NCI-H1694 treated with DMSO at 0.1 percent for 48 hours (cell line): ENCODE data around the gene CD44.
"Not testable (repeated sequence)": the region's sequence is repeated elsewhere in the genome, so short reads cannot be mapped to it uniquely, and the experiment has no call there.

ENCODE experiments used
- DNase-seq: peaks from one replicate; lab custom pipeline; 2025; lab: John Stamatoyannopoulos, UW

CD44 gene

GRCh38 chr11:35138943-35139721 is at the start of gene CD44:
Gene CD44, plus strand, starts transcription at chr11:35139171. Its CDS starts 133 bp downstream, at chr11:35139304.
- DNase-seq = no peak

GRCh38 chr11:35089666-35090065 is 49.3 kb upstream of the CD44 start:
- no peak for DNase-seq

GRCh38 chr11:35090125-35090524 is 48.8 kb upstream of the CD44 start:
- no peak for DNase-seq

DNA sequence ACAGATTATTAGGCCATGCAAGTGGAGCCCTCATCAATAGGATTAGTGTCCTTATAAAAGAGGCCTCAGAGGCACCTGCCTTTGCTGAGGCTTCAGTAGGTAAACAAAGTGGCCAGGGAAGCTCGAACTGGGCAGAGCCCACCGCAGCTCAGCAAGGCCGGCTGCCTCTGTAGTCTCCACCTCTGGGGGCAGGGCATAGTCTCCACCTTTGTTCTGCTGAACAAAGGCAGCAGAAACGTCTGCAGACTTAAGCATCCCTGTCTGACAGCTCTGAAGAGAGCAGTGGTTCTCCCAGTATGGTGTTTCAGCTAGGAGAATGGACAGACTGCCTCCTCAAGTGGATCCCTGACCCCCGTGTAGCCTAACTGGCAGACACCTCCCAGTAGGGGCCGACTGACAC is 48.0 kb upstream of the CD44 start:
- not testable (repeated sequence) for DNase-seq

GRCh38 chr11:35096723-35097122 is 42.2 kb upstream of the CD44 start:
- DNase-seq = no peak

DNA sequence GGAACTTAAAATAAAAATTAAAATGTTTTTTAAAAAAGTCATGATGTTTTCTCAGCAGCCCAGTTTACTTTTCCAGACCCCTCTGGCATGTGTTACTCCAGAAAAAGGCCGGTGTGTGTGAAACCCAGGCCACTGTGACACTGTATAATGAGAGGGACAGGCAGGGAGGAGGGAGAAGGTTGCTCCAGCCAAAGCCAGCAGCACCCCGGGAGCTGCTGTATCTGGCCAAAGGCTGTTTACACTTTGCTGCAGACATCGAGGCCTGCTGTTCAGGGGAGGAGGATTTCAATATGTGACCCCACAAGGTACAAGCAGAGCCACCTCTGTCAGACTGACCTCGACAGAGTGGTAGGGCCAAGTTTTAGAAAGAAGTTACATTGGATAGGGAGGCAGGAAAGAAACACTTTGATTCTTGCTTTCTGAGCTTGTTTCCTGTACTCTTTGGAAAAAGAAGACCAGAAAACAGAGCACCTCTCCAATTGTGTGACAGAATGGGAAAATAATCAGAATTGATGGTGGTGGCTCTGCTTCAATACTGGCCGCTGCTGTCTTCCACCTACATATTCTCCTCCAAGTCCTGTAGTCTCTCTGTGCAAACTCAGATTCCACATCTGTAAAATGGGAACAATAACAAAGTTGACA is 41.0 kb upstream of the CD44 start:
- DNase-seq = no peak

GRCh38 chr11:35098855-35099254 is 40.1 kb upstream of the CD44 start:
- DNase-seq = no peak

DNA sequence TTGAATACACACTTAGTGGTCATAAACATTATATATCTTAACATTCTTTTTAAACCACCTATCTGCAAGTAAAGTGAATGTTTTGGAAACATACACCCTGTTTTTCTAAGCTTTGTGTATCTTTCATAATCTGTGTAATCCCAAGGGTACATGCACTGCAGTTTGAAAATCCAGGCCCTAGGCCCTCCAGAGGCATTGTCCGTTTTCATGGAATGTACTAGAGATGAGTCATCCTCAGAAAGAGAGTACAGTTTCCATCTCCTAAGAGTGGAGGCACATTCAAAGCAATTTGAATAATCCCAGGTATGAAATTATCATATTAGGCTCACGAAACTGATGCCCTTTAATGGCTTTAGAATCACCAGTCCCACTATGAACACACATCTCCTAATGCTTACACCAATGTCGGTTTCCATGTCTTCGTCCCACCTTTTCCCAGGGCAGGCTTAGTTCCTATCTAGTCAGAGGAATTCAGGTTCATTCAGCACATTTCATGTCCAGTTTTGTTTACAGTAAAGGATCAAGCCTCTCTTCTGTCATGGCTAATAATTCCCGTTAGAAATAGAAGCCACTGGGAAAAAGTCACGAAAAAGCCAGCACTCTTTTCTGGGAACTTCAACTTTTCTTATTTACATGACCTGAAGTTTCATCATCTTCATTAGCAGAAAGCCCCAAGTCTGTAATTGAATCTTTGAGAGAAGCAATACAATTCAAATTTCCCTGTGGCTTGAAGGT is 39.5 kb upstream of the CD44 start:
- no peak for DNase-seq

- no peak for DNase-seq
These were observed 39.0 kb upstream of the CD44 start for GRCh38 chr11:35100013-35100383.

- DNase-seq = no peak
These were observed 37.7 kb upstream of the CD44 start for GRCh38 chr11:35101223-35101622.

DNA sequence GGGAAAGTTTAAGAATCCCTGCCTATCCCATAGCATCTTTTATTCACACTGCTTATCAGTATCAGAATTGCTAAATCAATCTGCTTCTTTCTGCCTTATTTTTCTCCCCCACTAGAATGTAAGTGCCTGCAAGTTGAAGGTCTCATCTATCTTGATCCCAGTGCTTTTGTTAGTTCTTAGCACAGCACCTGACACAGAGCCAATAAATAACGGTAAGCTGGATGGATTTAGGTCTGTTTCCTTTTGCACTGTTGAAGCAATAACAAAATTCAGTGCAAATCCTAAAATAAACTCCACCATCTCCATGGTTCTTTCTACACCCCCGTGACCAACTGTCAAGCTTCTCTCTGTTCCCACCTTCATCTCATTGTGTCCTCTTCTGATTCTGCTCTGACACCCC is 36.7 kb upstream of the CD44 start:
- no peak for DNase-seq

GRCh38 chr11:35103366-35104208 is 35.4 kb upstream of the CD44 start:
- DNase-seq = no peak

DNA sequence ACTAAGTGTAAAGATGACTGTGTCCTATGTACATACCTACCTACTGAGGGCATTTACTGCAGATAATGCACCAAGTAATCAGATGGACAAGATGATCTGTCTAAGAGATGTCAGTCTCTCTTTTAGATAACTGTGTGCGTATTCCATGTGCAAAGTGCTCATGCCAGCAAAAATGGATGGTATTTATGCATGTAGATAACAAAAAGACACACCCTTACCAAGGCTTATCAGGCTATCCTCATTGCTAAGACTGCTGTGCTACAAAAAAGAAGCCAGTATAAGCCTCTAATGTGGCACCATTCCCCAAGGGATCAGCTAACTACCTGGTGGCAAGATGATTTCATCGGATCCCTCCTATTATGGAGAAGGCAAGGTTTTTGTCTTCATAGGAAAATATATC is 34.3 kb upstream of the CD44 start:
- no peak for DNase-seq

DNA sequence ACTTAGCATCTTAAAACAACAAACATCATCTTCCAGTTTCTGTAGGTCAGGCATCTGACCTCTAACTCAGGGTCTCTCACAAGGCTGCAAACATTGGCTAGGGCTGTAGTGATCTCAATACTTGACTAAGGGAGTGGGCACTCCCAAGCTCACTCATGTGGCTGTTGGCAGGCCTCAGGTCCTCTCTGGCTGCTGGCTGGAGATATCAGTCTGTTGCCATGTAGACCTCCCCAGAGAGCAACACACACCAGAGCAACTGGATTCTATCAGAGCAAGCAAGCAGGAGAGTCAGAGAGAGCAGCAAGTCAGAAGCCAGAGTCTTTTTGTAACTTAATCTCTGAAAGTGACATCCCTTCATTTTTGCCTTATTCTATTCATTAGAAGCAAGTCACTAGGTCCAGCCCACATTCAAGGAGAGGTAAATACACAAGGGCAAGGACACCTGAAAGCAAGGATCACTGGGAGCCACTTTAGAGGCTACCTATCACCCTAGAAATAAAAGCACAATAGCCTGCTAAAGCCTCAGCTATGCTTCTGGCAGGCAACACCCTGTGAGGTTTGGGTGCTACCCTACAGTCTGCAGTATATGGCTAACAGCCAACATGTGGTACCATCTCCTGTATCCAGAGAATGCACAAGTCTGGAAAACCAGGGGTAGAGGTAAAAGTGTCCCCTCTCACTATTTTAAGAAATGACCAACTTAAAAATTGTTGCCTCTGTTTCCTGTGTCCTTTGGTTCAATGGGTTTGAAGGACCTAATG is 33.5 kb upstream of the CD44 start:
- DNase-seq = no peak

- no peak for DNase-seq
These were observed 32.4 kb upstream of the CD44 start for GRCh38 chr11:35106595-35106994.

- no peak for DNase-seq
These were observed 31.1 kb upstream of the CD44 start for GRCh38 chr11:35107861-35108260.

DNA sequence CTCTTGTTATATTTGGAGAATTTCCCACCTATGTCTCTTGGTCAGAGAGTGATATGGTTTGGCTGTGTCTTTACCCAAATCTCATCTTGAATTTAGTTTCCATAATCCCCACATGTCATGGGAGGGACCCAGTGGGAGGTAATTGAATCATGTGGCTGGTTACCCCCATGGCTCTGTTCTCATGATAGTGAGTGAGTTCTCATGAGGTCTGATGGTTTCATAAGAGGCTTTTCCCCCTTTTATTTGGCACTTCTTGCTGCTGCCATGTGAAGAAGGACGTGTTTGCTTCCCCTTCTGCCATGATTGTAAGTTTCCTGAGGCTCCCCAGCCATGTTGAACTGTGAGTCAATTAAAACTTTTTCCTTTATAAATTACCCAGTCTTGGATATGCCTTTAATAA is 30.6 kb upstream of the CD44 start:
- not testable (repeated sequence) for DNase-seq

GRCh38 chr11:35109041-35109440 is 29.9 kb upstream of the CD44 start:
- no peak for DNase-seq

DNA sequence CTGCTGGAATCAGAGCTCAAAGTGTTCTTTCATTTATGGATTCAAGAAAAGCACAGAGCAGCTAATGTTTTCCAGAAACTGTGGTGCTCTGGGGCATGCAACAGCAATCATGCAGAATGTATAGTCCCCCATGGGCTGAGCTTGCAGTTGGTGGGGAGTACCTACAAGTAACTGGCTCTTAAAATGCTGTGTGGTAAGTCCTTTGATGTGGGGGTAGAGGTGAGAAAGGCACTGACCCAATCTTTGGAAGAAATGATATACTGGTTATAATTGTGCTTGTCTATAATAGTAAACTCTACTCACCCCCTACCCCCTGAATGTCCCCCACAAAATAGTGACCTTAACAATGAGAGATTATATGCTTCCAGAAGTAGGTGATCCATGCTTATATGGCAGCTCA is 29.1 kb upstream of the CD44 start:
- no peak for DNase-seq

DNA sequence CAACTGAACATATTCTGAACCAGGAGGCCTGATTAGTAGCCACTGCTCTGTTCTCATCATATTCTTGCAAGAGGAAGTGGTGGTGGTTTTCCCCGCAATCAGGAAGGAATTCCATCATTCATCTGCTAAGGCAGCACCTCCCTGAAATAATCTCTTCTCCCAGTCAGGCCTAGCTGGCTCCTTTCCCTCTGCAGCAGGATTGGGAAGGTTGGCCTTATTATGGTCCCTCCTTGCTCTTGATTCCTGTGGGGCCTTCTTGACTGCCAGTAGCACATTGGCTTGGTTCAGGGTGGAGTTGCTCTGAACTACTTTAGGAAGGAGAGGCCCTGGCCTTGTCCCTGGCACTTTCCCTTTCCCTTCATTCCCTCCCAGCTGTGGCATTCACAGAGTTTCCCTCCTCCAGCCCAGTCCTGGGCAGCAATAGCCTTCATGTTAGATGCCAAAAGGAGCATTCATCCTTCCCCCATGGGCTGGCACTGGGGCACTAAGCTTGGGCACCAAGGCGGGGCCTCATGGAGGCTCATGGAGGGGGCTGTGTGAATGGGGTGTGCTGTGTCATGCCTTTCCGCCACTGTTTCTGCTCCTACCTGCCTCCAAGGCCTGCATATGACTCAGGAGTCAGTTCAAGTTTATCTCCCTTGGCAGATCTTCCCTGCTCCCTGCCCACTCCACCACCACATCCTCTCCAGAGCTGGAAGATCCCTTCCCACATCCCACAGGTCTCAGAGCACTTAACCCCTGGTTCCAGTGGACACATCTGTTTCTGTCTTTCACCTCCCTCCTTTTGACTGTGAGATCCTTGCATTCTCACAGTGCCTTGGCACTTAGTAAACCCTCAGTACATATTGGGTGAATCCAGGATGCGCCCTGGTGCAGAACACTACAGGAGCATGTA is 27.6 kb upstream of the CD44 start:
- DNase-seq = no peak
